ENCODE data around the gene ROR1. TPM values are rescaled to one million over a fixed set of nuclear protein-coding genes. Genes with fewer than 3 reads are reported as not detected.
"Not testable (repeated sequence)": the region's sequence is repeated elsewhere in the genome, so short reads cannot be mapped to it uniquely, and the experiment has no call there.

ROR1 gene
- total and polyA plus RNA-seq, 9 donors = 3.0 to 26.1 (median 15.0) TPM

DNA sequence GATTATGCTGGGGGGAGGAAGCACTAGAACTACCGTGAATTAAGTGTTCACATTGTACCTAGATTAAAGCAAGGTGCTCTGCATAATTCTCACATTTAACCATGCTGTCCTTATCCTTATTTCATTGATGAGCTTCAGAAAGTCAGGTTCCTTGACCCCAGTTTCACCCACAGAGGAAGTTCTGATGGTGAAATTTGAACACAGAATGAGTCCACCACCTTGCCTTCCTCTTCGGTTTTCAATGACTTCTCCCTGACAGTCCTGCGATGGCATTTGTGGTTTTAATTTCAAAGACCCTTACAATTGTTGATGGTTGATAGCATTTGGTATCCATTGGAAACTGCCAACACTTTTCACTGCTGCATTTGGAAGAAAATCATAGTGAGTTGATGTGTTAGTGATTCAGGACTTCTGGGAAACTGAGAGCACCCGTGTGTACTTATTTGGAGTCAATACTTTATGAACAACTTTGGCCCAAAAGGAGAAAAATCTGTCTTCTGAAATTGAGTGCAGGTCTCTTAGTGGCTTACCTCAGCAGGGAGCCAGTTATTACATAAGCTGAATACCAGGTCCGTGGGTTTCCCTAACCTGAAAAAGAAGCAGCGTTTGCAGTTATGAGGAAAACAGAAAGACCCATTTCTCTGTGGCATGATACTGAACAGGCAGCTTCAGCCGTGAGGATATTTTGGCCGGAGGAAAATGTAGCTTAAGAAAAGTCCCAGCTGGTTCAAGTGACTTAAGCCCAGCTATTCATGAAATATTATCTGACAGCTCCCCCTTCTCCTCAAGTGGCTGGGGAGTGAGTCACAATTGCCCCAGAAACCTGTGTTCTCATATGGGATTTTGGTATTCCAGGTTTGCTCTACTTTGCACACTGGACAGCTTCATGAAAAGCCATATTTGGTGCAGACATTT is 47.5 kb downstream of the ROR1 start:
- intact Hi-C loops (cut with DNase I) = no loop called here
- no peak overlapping the region for H3K27ac ChIP-seq
- WGBS, 3 donors = 32 to 43% (median 40%) methylated on average over 8 of the region's 8 CpGs
- no peaks in the 10 kb centered on the region for H3K27me3 ChIP-seq
- H3K9me3 ChIP-seq = no peaks in the 10 kb centered on the region
- H3K4me3 ChIP-seq = no peak overlapping the region
- peaks cover 10% of the 10 kb centered on the region for H3K4me1 ChIP-seq (ENCODE audit: insufficient read depth)
- H3K36me3 ChIP-seq = no peaks in the 10 kb centered on the region
- no peak for TF ChIP-seq EP300 (IDR thresholded peaks at IDR 0.05)
- DNase-seq = peak in 2 of 5 donors; percentile 21 to 26

GRCh38 chr1:63822540-63822939 is 48.7 kb downstream of the ROR1 start:
- peaks cover 7% of the 10 kb centered on the region for H3K4me1 ChIP-seq (ENCODE audit: insufficient read depth)
- H3K4me3 ChIP-seq = no peak overlapping the region
- no peaks in the 10 kb centered on the region for H3K27me3 ChIP-seq
- no peak for TF ChIP-seq EP300 (IDR thresholded peaks at IDR 0.05)
- TF ChIP-seq, protein P1, sequence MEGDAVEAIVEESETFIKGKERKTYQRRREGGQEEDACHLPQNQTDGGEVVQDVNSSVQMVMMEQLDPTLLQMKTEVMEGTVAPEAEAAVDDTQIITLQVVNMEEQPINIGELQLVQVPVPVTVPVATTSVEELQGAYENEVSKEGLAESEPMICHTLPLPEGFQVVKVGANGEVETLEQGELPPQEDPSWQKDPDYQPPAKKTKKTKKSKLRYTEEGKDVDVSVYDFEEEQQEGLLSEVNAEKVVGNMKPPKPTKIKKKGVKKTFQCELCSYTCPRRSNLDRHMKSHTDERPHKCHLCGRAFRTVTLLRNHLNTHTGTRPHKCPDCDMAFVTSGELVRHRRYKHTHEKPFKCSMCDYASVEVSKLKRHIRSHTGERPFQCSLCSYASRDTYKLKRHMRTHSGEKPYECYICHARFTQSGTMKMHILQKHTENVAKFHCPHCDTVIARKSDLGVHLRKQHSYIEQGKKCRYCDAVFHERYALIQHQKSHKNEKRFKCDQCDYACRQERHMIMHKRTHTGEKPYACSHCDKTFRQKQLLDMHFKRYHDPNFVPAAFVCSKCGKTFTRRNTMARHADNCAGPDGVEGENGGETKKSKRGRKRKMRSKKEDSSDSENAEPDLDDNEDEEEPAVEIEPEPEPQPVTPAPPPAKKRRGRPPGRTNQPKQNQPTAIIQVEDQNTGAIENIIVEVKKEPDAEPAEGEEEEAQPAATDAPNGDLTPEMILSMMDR (IDR thresholded peaks at IDR 0.05) = no peak
- no peak for TF ChIP-seq POLR2A (IDR thresholded peaks at IDR 0.05)
- H3K27ac ChIP-seq = no peak overlapping the region
- H3K36me3 ChIP-seq = no peaks in the 10 kb centered on the region
- intact Hi-C loops (cut with DNase I) = no loop called here
- DNase-seq = no peak
- no peaks in the 10 kb centered on the region for H3K9me3 ChIP-seq

GRCh38 chr1:63824451-63824850 is 50.6 kb downstream of the ROR1 start:
- H3K4me3 ChIP-seq = no peak overlapping the region
- no peak for DNase-seq
- H3K36me3 ChIP-seq = no peaks in the 10 kb centered on the region
- no peaks in the 10 kb centered on the region for H3K9me3 ChIP-seq
- no peaks in the 10 kb centered on the region for H3K27me3 ChIP-seq
- intact Hi-C loops (cut with DNase I) = no loop called here
- WGBS, 3 donors = 84 to 90% (median 86%) methylated on average over 1 of the region's 1 CpG
- H3K4me1 ChIP-seq (ENCODE audit: insufficient read depth) = peaks cover 6% of the 10 kb centered on the region
- H3K27ac ChIP-seq = no peak overlapping the region
- TF ChIP-seq, protein P1 (IDR thresholded peaks at IDR 0.05) = no peak
- TF ChIP-seq POLR2A (IDR thresholded peaks at IDR 0.05) = no peak
- TF ChIP-seq EP300 (IDR thresholded peaks at IDR 0.05) = no peak

DNA sequence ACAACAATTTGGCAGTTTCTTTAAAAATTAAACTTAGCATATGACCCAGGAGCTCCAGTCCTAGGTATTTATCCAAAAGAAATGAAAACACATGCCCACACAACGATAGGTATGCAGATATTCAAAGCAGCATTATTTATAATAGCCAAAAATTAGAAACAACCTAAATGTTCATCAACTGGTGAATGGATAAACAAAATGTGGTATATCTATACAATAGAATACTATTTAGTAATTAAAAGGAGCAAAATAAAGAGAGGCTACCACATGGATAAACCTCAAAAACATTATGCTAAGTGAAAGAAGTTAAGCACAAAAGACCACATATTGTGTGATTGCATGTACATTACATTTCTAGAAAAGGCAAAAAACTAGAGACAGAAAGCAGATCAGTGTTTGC is 51.3 kb downstream of the ROR1 start:
- Histone ChIP-seq H3K27me3 (no peaks in the 10 kb centered on the region), H3K9me3 (no peaks in the 10 kb centered on the region), H3K36me3 (no peaks in the 10 kb centered on the region), H3K4me3 (no peak overlapping the region), H3K27ac (no peak overlapping the region), H3K4me1 (ENCODE audit: insufficient read depth) (peaks cover 6% of the 10 kb centered on the region)
- TF ChIP-seq EP300 (IDR thresholded peaks at IDR 0.05) (no peak), POLR2A (IDR thresholded peaks at IDR 0.05) (no peak)
- TF ChIP-seq, protein P1 (IDR thresholded peaks at IDR 0.05) = no peak
- intact Hi-C loops (cut with DNase I) = no loop called here
- no peak for DNase-seq
- 53 to 82% (median 82%) methylated on average over 1 of the region's 1 CpG for WGBS, 3 donors

- H3K9me3 ChIP-seq; H3K4me1 ChIP-seq (ENCODE audit: insufficient read depth); H3K4me3 ChIP-seq; H3K27me3 ChIP-seq; DNase-seq; H3K36me3 ChIP-seq; H3K27ac ChIP-seq; intact Hi-C loops (cut with DNase I): not testable (repeated sequence)
These were observed 52.5 kb downstream of the ROR1 start for GRCh38 chr1:63826246-63826861.
